Hematopoietic multipotent progenitor cell (in vitro differentiated cells): Measurements from ENCODE around the gene DHX16. TPM values are rescaled to one million over a fixed set of nuclear protein-coding genes. Genes with fewer than 3 reads are reported as not detected.

Experiments
- DNase-seq, 3 donors: peaks; one replicate each; pipeline ENCODE4 v3.0.0-alpha.2; 2011 to 2015; ENCODE audit warnings: low read depth in 2 of 3, low spot score in 2 of 3
- total RNA-seq: library from RNA; depleted of rRNA; stranded (reverse); fragments of >200 nt; gene quantifications from one replicate; pipeline ENCODE4 v1.2.3, GENCODE V29; 2012

DHX16 gene
- total RNA-seq, 1 donor: 42.3 TPM

GRCh38 chr6:30611856-30612194, 61.0 kb downstream of the DHX16 start:
- no peak for DNase-seq

GRCh38 chr6:30611150-30611855, 61.5 kb downstream of the DHX16 start:
- DNase-seq: no peak

DNA sequence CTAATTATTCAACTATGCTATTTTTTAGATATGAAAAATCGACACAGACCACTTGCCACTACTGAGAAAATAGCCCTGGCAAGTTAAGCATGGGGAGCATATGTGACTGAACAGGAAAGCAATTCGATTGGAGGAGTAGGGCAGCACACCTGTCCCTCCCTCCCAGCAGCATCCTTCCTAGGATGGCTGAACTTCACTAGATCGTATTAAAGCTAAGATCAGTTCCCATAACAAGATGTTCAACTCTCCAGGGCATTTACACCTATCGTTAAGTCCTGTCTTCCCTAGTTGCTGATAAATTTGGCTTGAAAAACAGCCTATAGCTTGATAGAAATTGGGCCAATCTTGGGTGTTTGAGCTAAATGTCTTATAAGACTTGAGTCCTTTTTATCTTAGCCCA, 62.7 kb downstream of the DHX16 start:
- no peak for DNase-seq

- DNase-seq: no peak
Measured at GRCh38 chr6:30603961-30604360, 68.8 kb downstream of the DHX16 start.

Other genes with a start within 250 kb of the DHX16 start
- 1,118 TPM for gene HLA-E, start 183.5 kb downstream of the DHX16 start, total RNA-seq
- 46.6 TPM for gene GNL1, start 116.5 kb downstream of the DHX16 start, total RNA-seq
- 14.5 TPM for gene PRR3, start 115.7 kb downstream of the DHX16 start, total RNA-seq
- 40.7 TPM for gene ABCF1, start 101.6 kb downstream of the DHX16 start, total RNA-seq
- gene PPP1R10, start 55.8 kb downstream of the DHX16 start, total RNA-seq: 71.9 TPM
- 81.1 TPM for gene MRPS18B, start 55.2 kb downstream of the DHX16 start, total RNA-seq
- gene ATAT1, start 46.1 kb downstream of the DHX16 start, total RNA-seq: 11.0 TPM
- gene C6orf136, start 25.9 kb downstream of the DHX16 start, total RNA-seq: 12.9 TPM
- 53.3 TPM for gene PPP1R18, start 13.6 kb upstream of the DHX16 start, total RNA-seq
- gene NRM, start 18.0 kb upstream of the DHX16 start, total RNA-seq: 9.4 TPM
- gene MDC1, start 44.3 kb upstream of the DHX16 start, total RNA-seq: 14.0 TPM
- gene TUBB, start 47.3 kb upstream of the DHX16 start, total RNA-seq: 446 TPM
- 50.6 TPM for gene FLOT1, start 69.7 kb upstream of the DHX16 start, total RNA-seq
- 4.3 TPM for gene IER3, start 71.5 kb upstream of the DHX16 start, total RNA-seq
- gene DDR1, start 211.5 kb upstream of the DHX16 start, total RNA-seq: 3.0 TPM
- 19.1 TPM for gene GTF2H4, start 235.2 kb upstream of the DHX16 start, total RNA-seq
- gene VARS2, start 241.2 kb upstream of the DHX16 start, total RNA-seq: 15.9 TPM